T-helper 2 cell treated with Interferon-gamma antibody and Interleukin-4, amounts not matched to agents 5 μg/mL and 100 μg/mL, for 36 hours (primary cell): ENCODE data around the gene FKBP10.
A peak's percentile ranks its signal among the peaks of the same experiment; 100 is the strongest.

Experiments used
- DNase-seq: peaks from one replicate; pipeline ENCODE4 v3.0.0; 2021; ENCODE audit warnings: low spot score
- H3K27ac Mint-ChIP-seq: one replicate; pipeline ENCODE4 v1.8.0; 2021; ENCODE audit warnings: mild to moderate bottlenecking, mixed read lengths
- H3K27me3 Mint-ChIP-seq: one replicate; pipeline ENCODE4 v1.8.0; 2021; ENCODE audit warnings: low read depth, mixed read lengths
- H3K36me3 Mint-ChIP-seq: one replicate; pipeline ENCODE4 v1.8.0; 2021; ENCODE audit warnings: low read depth, mixed read lengths
- H3K4me1 Mint-ChIP-seq: one replicate; pipeline ENCODE4 v1.8.0; 2021; ENCODE audit warnings: low read depth, mixed read lengths
- H3K4me3 Mint-ChIP-seq: one replicate; pipeline ENCODE4 v1.8.0; 2022; ENCODE audit warnings: mild to moderate bottlenecking, moderate library complexity, mixed read lengths
- H3K9me3 Mint-ChIP-seq: one replicate; pipeline ENCODE4 v1.8.0; 2021; ENCODE audit warnings: mixed read lengths

Gene FKBP10, protein sequence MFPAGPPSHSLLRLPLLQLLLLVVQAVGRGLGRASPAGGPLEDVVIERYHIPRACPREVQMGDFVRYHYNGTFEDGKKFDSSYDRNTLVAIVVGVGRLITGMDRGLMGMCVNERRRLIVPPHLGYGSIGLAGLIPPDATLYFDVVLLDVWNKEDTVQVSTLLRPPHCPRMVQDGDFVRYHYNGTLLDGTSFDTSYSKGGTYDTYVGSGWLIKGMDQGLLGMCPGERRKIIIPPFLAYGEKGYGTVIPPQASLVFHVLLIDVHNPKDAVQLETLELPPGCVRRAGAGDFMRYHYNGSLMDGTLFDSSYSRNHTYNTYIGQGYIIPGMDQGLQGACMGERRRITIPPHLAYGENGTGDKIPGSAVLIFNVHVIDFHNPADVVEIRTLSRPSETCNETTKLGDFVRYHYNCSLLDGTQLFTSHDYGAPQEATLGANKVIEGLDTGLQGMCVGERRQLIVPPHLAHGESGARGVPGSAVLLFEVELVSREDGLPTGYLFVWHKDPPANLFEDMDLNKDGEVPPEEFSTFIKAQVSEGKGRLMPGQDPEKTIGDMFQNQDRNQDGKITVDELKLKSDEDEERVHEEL

DNA sequence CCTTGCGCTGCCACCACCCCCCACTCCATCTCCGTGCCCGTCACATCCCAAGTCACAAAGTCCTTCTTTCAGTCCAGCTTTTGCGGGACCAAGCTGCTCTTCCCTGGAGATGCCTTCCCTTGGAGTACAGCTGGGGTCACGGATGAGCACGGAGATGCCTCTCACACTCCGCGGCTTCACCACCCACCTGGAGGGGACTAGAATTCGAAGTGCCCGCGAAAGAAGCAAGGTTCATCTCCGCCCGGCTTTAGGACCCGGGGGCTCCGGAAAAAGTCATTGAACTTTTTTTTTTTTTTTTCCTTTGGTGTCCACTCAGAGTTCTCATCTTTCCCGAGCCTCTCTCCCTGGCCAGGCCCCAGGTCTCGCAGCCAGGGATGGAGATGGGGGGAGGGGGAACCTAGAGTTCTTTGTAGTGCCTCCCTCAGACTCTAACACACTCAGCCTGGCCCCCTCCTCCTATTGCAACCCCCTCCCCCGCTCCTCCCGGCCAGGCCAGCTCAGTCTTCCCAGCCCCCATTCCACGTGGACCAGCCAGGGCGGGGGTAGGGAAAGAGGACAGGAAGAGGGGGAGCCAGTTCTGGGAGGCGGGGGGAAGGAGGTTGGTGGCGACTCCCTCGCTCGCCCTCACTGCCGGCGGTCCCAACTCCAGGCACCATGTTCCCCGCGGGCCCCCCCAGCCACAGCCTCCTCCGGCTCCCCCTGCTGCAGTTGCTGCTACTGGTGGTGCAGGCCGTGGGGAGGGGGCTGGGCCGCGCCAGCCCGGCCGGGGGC lies at the start of gene FKBP10:
Gene FKBP10, plus strand, starts transcription at position 624 of the 771 bp plus-strand sequence. Its CDS starts 31 bp downstream, at position 655.
- Mint-ChIP-seq H3K4me3 (peak within 1 kb of the TSS; percentile 93), H3K36me3 (no peaks in the 10 kb centered on the region), H3K27ac (peak within 1 kb of the TSS; percentile 72), H3K27me3 (peaks cover 14% of the 10 kb centered on the region), H3K4me1 (peaks cover 15% of the 10 kb centered on the region), H3K9me3 (no peaks in the 10 kb centered on the region)
- DNase-seq, result peak; percentile 14

DNA sequence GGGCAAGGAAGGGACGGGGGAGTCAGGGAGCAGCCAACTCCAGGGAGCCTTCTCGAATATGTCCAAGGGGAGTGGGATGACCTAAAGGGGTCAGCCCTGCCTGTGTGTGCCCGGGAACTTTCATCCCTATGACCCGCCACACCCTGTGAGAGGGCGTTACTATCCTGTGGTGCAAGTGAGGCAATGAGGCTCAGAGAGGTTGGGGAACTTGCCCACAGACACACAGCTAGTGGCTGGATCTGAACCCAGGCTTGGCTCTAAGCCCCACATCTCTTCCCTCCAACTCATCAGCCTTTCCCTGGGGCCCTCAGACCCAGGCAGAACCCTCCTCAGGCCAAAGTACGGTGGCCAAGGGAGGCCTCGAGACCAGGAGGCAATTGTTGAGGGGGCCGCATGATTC lies 49.5 kb upstream of the FKBP10 start:
- H3K27ac Mint-ChIP-seq, result no peak overlapping the region
- H3K27me3 Mint-ChIP-seq, result no peaks in the 10 kb centered on the region
- no peaks in the 10 kb centered on the region for H3K36me3 Mint-ChIP-seq
- H3K4me1 Mint-ChIP-seq, result no peaks in the 10 kb centered on the region
- H3K4me3 Mint-ChIP-seq, result no peak overlapping the region
- DNase-seq, result no peak
- no peaks in the 10 kb centered on the region for H3K9me3 Mint-ChIP-seq

- no peak overlapping the region for H3K27ac Mint-ChIP-seq
- no peak for DNase-seq
- H3K4me3 Mint-ChIP-seq, result no peak overlapping the region
- no peaks in the 10 kb centered on the region for H3K27me3 Mint-ChIP-seq
- no peaks in the 10 kb centered on the region for H3K36me3 Mint-ChIP-seq
- no peaks in the 10 kb centered on the region for H3K9me3 Mint-ChIP-seq
- H3K4me1 Mint-ChIP-seq, result no peaks in the 10 kb centered on the region
Observed at GRCh38 chr17:41766135-41766534, 46.7 kb upstream of the FKBP10 start.

- H3K27me3 Mint-ChIP-seq, result no peaks in the 10 kb centered on the region
- H3K4me1 Mint-ChIP-seq, result no peaks in the 10 kb centered on the region
- H3K4me3 Mint-ChIP-seq, result no peak overlapping the region
- no peaks in the 10 kb centered on the region for H3K9me3 Mint-ChIP-seq
- no peak for DNase-seq
- no peak overlapping the region for H3K27ac Mint-ChIP-seq
- H3K36me3 Mint-ChIP-seq, result no peaks in the 10 kb centered on the region
Observed at GRCh38 chr17:41767324-41768042, 45.3 kb upstream of the FKBP10 start.

DNA sequence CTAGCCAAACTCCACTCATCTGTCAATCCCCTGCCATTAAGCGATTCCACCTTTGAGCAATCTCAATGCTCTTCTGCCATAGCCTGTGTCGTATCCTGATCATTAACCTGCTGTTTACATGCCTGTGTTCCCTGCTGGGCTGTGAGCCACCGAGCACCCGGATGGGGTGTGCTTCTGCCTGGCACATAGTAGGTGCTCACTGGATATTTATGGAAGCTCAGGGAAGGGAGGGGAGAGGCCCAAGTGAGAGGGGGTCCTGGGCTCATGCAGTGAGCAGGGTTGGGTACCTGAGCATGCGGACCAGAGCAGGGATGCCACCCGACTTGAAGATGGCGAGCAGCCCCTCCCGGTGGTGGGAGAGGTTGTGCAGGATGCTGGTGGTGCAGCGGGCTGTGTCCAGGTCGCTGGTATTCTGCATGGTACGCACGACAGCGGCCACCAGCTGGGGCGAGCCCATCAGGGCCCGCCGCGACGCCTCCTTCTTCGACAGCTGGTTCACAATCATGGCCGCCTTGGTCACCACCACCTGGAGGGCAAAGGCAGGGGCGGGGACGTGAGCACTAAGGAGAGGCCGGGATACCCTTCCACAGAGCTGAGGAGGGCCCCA lies 44.0 kb upstream of the FKBP10 start:
- no peaks in the 10 kb centered on the region for H3K4me1 Mint-ChIP-seq

DNA sequence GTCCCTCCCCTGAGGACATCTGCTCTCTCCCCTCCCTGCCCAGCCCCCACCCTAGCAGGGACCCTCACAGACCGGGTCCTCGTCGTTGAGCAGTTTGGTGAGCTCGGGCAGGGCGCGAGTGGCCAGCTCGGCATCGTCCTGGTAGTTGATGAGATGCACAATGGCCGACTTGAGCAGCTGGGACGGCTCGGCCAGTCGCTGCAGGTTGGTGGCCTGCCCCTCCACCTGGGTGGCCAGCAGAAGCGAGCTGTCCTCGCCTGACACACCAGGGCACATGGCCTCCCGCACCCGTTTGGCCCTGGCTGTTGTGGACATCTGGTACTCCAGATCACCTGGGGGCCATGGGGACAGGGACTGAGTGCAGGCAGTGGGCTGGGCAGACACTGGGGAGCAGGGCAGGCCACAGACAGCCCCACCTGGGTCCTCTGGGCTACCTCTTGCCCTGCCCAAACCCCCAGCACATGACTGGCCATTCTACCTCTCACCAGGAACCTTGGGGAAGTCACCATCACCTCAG lies 43.4 kb upstream of the FKBP10 start:
- DNase-seq, result no peak
- no peak overlapping the region for H3K4me3 Mint-ChIP-seq
- no peaks in the 10 kb centered on the region for H3K9me3 Mint-ChIP-seq

More for the DNA sequence above, 44.0 kb upstream of the FKBP10 start:
- Mint-ChIP-seq H3K36me3 (no peaks in the 10 kb centered on the region), H3K9me3 (no peaks in the 10 kb centered on the region), H3K27ac (no peak overlapping the region), H3K4me3 (no peak overlapping the region), H3K27me3 (no peaks in the 10 kb centered on the region)
- no peak for DNase-seq

GRCh38 chr17:41769985-41770384 lies 42.8 kb upstream of the FKBP10 start:
- Mint-ChIP-seq H3K4me1 (no peaks in the 10 kb centered on the region), H3K27ac (no peak overlapping the region), H3K4me3 (no peak overlapping the region)

More for the DNA sequence above, 43.4 kb upstream of the FKBP10 start:
- no peaks in the 10 kb centered on the region for H3K27me3 Mint-ChIP-seq
- no peaks in the 10 kb centered on the region for H3K36me3 Mint-ChIP-seq
- H3K27ac Mint-ChIP-seq, result no peak overlapping the region
- no peaks in the 10 kb centered on the region for H3K4me1 Mint-ChIP-seq

DNA sequence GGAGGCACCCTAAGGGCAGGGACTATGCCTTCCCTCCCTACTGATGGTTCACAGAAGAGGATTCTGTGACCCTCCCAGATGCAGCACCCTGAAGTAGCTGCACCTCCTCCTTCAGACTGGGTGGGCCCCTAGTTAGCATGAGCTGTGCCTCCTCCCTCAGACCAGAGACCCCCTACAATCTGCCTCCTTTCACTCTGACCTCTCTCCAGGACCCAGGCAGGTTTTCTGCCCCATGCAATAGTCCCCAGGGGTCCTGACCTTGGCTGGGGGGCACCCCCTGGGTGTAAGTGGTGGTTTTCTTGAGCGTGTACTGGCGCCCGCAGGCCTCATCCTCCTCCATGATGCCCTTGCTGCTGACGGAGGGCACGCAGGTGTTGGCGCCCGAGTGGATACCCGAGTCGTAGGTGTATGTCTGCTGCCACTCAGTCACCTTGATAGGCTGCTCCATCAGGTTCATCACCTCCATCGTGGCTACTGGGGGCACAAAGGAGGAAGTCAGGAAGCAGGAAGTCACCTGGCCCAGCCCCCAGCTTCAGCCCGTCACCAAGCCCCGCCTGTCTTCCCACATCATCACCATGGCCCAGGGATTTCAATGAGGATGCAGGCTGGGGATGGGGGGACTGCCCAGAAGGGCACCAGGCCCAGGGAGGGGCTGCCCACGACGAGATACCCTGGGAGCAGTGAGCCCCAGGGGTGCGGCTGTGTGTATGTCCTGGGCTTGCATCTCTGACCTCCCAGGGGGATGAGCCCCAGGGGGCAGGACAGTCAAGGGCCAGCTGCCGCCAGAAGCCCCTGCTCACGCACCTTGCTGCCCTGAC lies 41.2 kb upstream of the FKBP10 start:
- DNase-seq, result no peak
- Mint-ChIP-seq H3K4me3 (no peak overlapping the region), H3K9me3 (no peaks in the 10 kb centered on the region), H3K27ac (no peak overlapping the region), H3K4me1 (no peaks in the 10 kb centered on the region), H3K36me3 (no peaks in the 10 kb centered on the region), H3K27me3 (peaks cover 2% of the 10 kb centered on the region)

More at GRCh38 chr17:41769985-41770384, 42.8 kb upstream of the FKBP10 start:
- H3K9me3 Mint-ChIP-seq, result no peaks in the 10 kb centered on the region
- DNase-seq, result no peak
- no peaks in the 10 kb centered on the region for H3K27me3 Mint-ChIP-seq
- no peaks in the 10 kb centered on the region for H3K36me3 Mint-ChIP-seq

GRCh38 chr17:41772218-41772585 lies 40.6 kb upstream of the FKBP10 start:
- H3K9me3 Mint-ChIP-seq, result no peaks in the 10 kb centered on the region
- H3K27ac Mint-ChIP-seq, result no peak overlapping the region
- H3K4me1 Mint-ChIP-seq, result no peaks in the 10 kb centered on the region
- DNase-seq, result no peak
- no peaks in the 10 kb centered on the region for H3K36me3 Mint-ChIP-seq
- peaks cover 2% of the 10 kb centered on the region for H3K27me3 Mint-ChIP-seq
- H3K4me3 Mint-ChIP-seq, result no peak overlapping the region

- no peaks in the 10 kb centered on the region for H3K9me3 Mint-ChIP-seq
- H3K4me3 Mint-ChIP-seq, result no peak overlapping the region
- no peaks in the 10 kb centered on the region for H3K4me1 Mint-ChIP-seq
- H3K36me3 Mint-ChIP-seq, result no peaks in the 10 kb centered on the region
- H3K27ac Mint-ChIP-seq, result no peak overlapping the region
- DNase-seq, result no peak
- H3K27me3 Mint-ChIP-seq, result peaks cover 2% of the 10 kb centered on the region
Observed at GRCh38 chr17:41772586-41773189, 40.1 kb upstream of the FKBP10 start.

- Mint-ChIP-seq H3K36me3 (no peaks in the 10 kb centered on the region), H3K4me3 (no peak overlapping the region), H3K27me3 (peaks cover 2% of the 10 kb centered on the region), H3K4me1 (no peaks in the 10 kb centered on the region), H3K27ac (no peak overlapping the region), H3K9me3 (no peaks in the 10 kb centered on the region)
- no peak for DNase-seq
Observed at GRCh38 chr17:41773190-41773588, 39.6 kb upstream of the FKBP10 start.

DNA sequence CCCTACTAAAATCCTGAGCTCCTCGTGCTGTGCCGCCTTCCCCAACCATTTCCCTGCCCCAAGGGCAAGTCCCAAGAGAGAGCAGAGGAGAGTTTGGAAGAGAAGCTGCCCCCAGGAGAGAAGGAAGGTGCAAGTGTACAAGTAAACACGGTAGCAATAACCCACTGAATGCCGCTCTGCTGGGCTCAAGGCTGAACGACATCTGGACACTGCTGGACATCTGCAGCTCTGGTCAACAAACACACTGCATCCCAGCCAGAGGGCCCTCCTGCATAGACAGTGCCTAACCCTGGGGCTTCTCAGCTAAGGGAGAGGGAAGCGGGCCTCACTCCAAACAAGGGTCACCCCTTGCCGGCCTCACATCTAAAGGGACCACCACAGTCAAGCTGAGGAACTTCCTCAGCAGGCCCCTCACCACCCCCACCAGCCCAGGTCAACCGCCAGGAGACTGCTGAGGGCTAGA lies 39.0 kb upstream of the FKBP10 start:
- Mint-ChIP-seq H3K4me1 (no peaks in the 10 kb centered on the region), H3K9me3 (no peaks in the 10 kb centered on the region), H3K36me3 (no peaks in the 10 kb centered on the region), H3K27me3 (peaks cover 2% of the 10 kb centered on the region), H3K27ac (no peak overlapping the region), H3K4me3 (no peak overlapping the region)
- DNase-seq, result no peak
